ENCODE results near the gene SPRYD3.
"Not testable (repeated sequence)": the region's sequence is repeated elsewhere in the genome, so short reads cannot be mapped to it uniquely, and the experiment has no call there.

SPRYD3 gene

GRCh38 chr12:53049571-53050318 is 29.4 kb downstream of the SPRYD3 start, which contains the start of gene TNS2:
Gene TNS2 (plus strand): TSS chr12:53050065. CDS start chr12:53050186, 121 bp downstream.
- no peak for DNase-seq

GRCh38 chr12:53048780-53049401 is 30.3 kb downstream of the SPRYD3 start:
- DNase-seq = no peak

- DNase-seq = no peak
Observed at GRCh38 chr12:53048033-53048779, 31.0 kb downstream of the SPRYD3 start.

- DNase-seq = peak; percentile 70
Observed at GRCh38 chr12:53047221-53048032, 31.8 kb downstream of the SPRYD3 start.

GRCh38 chr12:53046655-53047220 is 32.5 kb downstream of the SPRYD3 start:
- no peak for DNase-seq

- DNase-seq = no peak
Observed at GRCh38 chr12:53045696-53046045, 33.5 kb downstream of the SPRYD3 start.

GRCh38 chr12:53044896-53045695 is 34.1 kb downstream of the SPRYD3 start:
- DNase-seq = no peak

GRCh38 chr12:53044052-53044581 is 35.1 kb downstream of the SPRYD3 start:
- DNase-seq = no peak

GRCh38 chr12:53042607-53043454 is 36.4 kb downstream of the SPRYD3 start:
- DNase-seq = no peak

- DNase-seq = no peak
Observed at GRCh38 chr12:53039851-53040250, 39.3 kb downstream of the SPRYD3 start.

GRCh38 chr12:53036802-53037201 is 42.4 kb downstream of the SPRYD3 start:
- DNase-seq = no peak

GRCh38 chr12:53034459-53034858 is 44.7 kb downstream of the SPRYD3 start:
- no peak for DNase-seq

- not testable (repeated sequence) for DNase-seq
Observed at GRCh38 chr12:53033832-53034231, 45.4 kb downstream of the SPRYD3 start.

- no peak for DNase-seq
Observed at GRCh38 chr12:53031616-53032015, 47.6 kb downstream of the SPRYD3 start.

- not testable (repeated sequence) for DNase-seq
Observed at GRCh38 chr12:53027014-53027413, 52.2 kb downstream of the SPRYD3 start.

- no peak for DNase-seq
Observed at GRCh38 chr12:53025250-53025649, 53.9 kb downstream of the SPRYD3 start.

- DNase-seq = no peak
Observed at GRCh38 chr12:53014709-53015108, 64.5 kb downstream of the SPRYD3 start.

Measured in CD4-positive, alpha-beta T cell treated with Interferon gamma for 1 hour (primary cell).